Measurements from ENCODE around the gene F2. TPM values are rescaled to one million over a fixed set of nuclear protein-coding genes. Genes with fewer than 3 reads are reported as not detected.

Gene F2
- total RNA-seq, 1 donor from 2014 or later: 4.4 TPM

- Mint-ChIP-seq H3K4me1 (ENCODE audit: unreplicated experiment) (peaks cover 39% of the 10 kb centered on the region), H3K27me3 (ENCODE audit: unreplicated experiment) (peaks cover 14% of the 10 kb centered on the region), H3K4me3 (ENCODE audit: unreplicated experiment) (peak overlapping the region; percentile 26), H3K27ac (ENCODE audit: unreplicated experiment) (peak overlapping the region; percentile 91), H3K36me3 (ENCODE audit: low read depth, unreplicated experiment) (peaks cover 35% of the 10 kb centered on the region), H3K9me3 (ENCODE audit: unreplicated experiment) (no peaks in the 10 kb centered on the region)
- DNase-seq (ENCODE audit: low spot score): peak; percentile 24
- TF ChIP-seq CTCF (IDR thresholded peaks at IDR 0.05; ENCODE audit: unreplicated experiment): no peak
Measured at GRCh38 chr11:46676436-46677158, 42.4 kb upstream of the F2 start.

- peaks cover 34% of the 10 kb centered on the region for H3K4me1 Mint-ChIP-seq (ENCODE audit: unreplicated experiment)
- H3K9me3 Mint-ChIP-seq (ENCODE audit: unreplicated experiment): no peaks in the 10 kb centered on the region
- peaks cover 13% of the 10 kb centered on the region for H3K27me3 Mint-ChIP-seq (ENCODE audit: unreplicated experiment)
- TF ChIP-seq CTCF (IDR thresholded peaks at IDR 0.05; ENCODE audit: unreplicated experiment): no peak
- peaks cover 32% of the 10 kb centered on the region for H3K36me3 Mint-ChIP-seq (ENCODE audit: low read depth, unreplicated experiment)
- DNase-seq (ENCODE audit: low spot score): no peak
- H3K27ac Mint-ChIP-seq (ENCODE audit: unreplicated experiment): peak overlapping the region; percentile 91
- peak overlapping the region; percentile 26 for H3K4me3 Mint-ChIP-seq (ENCODE audit: unreplicated experiment)
Measured at GRCh38 chr11:46677169-46677568, 41.8 kb upstream of the F2 start.

- H3K36me3 Mint-ChIP-seq (ENCODE audit: low read depth, unreplicated experiment): peaks cover 23% of the 10 kb centered on the region
- no peaks in the 10 kb centered on the region for H3K9me3 Mint-ChIP-seq (ENCODE audit: unreplicated experiment)
- H3K27me3 Mint-ChIP-seq (ENCODE audit: unreplicated experiment): peaks cover 13% of the 10 kb centered on the region
- H3K27ac Mint-ChIP-seq (ENCODE audit: unreplicated experiment): peak overlapping the region; percentile 72
- DNase-seq (ENCODE audit: low spot score): no peak
- no peak overlapping the region for H3K4me3 Mint-ChIP-seq (ENCODE audit: unreplicated experiment)
- TF ChIP-seq CTCF (IDR thresholded peaks at IDR 0.05; ENCODE audit: unreplicated experiment): no peak
- H3K4me1 Mint-ChIP-seq (ENCODE audit: unreplicated experiment): peaks cover 26% of the 10 kb centered on the region
Measured at GRCh38 chr11:46677991-46678740, 40.8 kb upstream of the F2 start.

- no peak for TF ChIP-seq CTCF (IDR thresholded peaks at IDR 0.05; ENCODE audit: unreplicated experiment)
- peaks cover 23% of the 10 kb centered on the region for H3K36me3 Mint-ChIP-seq (ENCODE audit: low read depth, unreplicated experiment)
- peaks cover 13% of the 10 kb centered on the region for H3K27me3 Mint-ChIP-seq (ENCODE audit: unreplicated experiment)
- no peak for DNase-seq (ENCODE audit: low spot score)
- no peaks in the 10 kb centered on the region for H3K9me3 Mint-ChIP-seq (ENCODE audit: unreplicated experiment)
- no peak overlapping the region for H3K4me3 Mint-ChIP-seq (ENCODE audit: unreplicated experiment)
- H3K27ac Mint-ChIP-seq (ENCODE audit: unreplicated experiment): no peak overlapping the region
- peaks cover 26% of the 10 kb centered on the region for H3K4me1 Mint-ChIP-seq (ENCODE audit: unreplicated experiment)
Measured at GRCh38 chr11:46678741-46679130, 40.3 kb upstream of the F2 start.
